EL (cell line): ENCODE measurements around the gene PHF21B.

Source experiments
- DNase-seq: peaks from one replicate; pipeline ENCODE4 v3.0.0-alpha.2; 2016

Gene PHF21B

DNA sequence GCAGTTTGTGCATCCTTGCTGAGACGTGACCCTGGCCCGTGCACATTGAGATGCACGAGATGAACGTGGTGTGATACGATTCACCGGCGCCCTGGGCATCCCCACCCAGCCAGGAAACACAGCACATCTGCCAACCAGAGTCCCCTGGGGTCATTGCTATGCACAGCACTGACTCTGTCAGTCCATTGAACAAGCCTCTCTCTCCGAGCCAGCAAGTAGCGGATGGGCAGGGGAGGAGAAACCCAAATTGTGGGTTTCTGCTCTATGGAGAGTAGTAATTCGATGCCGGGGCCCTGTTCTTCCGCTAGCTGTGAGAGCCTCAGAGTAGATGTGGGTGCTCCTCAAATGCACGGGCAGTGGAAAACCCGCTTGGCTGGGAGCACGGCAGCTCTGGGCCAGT lies 172.3 kb downstream of the PHF21B start:
- no peak for DNase-seq

- DNase-seq: no peak
Observed at GRCh38 chr22:44834065-44834464, 175.7 kb downstream of the PHF21B start.

DNA sequence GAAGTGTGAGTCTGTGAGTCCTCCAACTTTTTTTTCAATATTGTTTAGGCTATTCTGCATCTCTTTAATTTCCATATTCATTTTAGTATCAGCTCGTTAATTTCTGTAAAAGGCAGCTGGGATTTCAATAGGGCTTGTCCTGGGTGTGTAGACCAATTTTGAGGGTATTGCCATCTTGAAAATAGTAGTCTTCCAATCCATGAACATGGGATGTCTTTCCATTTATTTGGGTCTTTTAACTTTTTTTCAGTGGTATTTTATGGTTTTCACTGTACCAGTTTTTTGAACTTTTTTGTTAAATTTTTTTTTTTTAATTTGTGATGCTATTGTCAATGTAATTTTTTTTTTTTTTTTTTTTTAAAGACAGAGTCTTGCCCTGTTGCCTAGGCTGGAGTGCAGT lies 177.9 kb downstream of the PHF21B start:
- no peak for DNase-seq
